Measurements from ENCODE around the gene C6orf15. TPM values are rescaled to one million over a fixed set of nuclear protein-coding genes. Genes with fewer than 3 reads are reported as not detected.
"Not testable (repeated sequence)": the region's sequence is repeated elsewhere in the genome, so short reads cannot be mapped to it uniquely, and the experiment has no call there.

Gene C6orf15
- total RNA-seq, 1 donor from 2014 or later = not detected

- DNase-seq (ENCODE audit: extremely low read depth, low read depth, low spot score) = no peak
Measured at GRCh38 chr6:31070711-31071197, 41.6 kb downstream of the C6orf15 start.

GRCh38 chr6:31068669-31069340 is 43.6 kb downstream of the C6orf15 start:
- DNase-seq (ENCODE audit: extremely low read depth, low read depth, low spot score) = peak; percentile 48

- not testable (repeated sequence) for DNase-seq (ENCODE audit: extremely low read depth, low read depth, low spot score)
Measured at GRCh38 chr6:31067891-31068668, 44.3 kb downstream of the C6orf15 start.

- not testable (repeated sequence) for DNase-seq (ENCODE audit: extremely low read depth, low read depth, low spot score)
Measured at GRCh38 chr6:31067028-31067427, 45.3 kb downstream of the C6orf15 start.

GRCh38 chr6:31065556-31065955 is 46.8 kb downstream of the C6orf15 start:
- no peak for DNase-seq (ENCODE audit: extremely low read depth, low read depth, low spot score)

GRCh38 chr6:31063906-31064435 is 48.4 kb downstream of the C6orf15 start:
- no peak for DNase-seq (ENCODE audit: extremely low read depth, low read depth, low spot score)

Other genes starting within 250 kb of the C6orf15 start
- 9.1 and 18.7 TPM in 2 replicates for gene DDR1, start 228.1 kb downstream of the C6orf15 start, total RNA-seq
- gene GTF2H4, start 204.4 kb downstream of the C6orf15 start, total RNA-seq = 22.8 and 24.1 TPM in 2 replicates
- gene VARS2, start 198.3 kb downstream of the C6orf15 start, total RNA-seq = 17.9 and 22.6 TPM in 2 replicates
- not detected in 2 replicates for gene SFTA2, start 180.4 kb downstream of the C6orf15 start, total RNA-seq
- gene MUCL3, start 171.6 kb downstream of the C6orf15 start, total RNA-seq = not detected in 2 replicates
- not detected in 2 replicates for gene MUC21, start 128.9 kb downstream of the C6orf15 start, total RNA-seq
- not detected in 2 replicates for gene MUC22, start 102.1 kb downstream of the C6orf15 start, total RNA-seq
- 1.6 and 1.8 TPM in 2 replicates for gene PSORS1C1, start 2.2 kb upstream of the C6orf15 start, total RNA-seq
- gene CDSN, start 7.9 kb upstream of the C6orf15 start, total RNA-seq = not detected in 2 replicates
- gene PSORS1C2, start 26.5 kb upstream of the C6orf15 start, total RNA-seq = not detected in 2 replicates
- gene CCHCR1, start 45.2 kb upstream of the C6orf15 start, total RNA-seq = 9.3 and 13.8 TPM in 2 replicates
- 9.7 and 10.0 TPM in 2 replicates for gene TCF19, start 46.0 kb upstream of the C6orf15 start, total RNA-seq
- not detected in 2 replicates for gene POU5F1, start 58.1 kb upstream of the C6orf15 start, total RNA-seq
- gene HLA-C, start 159.5 kb upstream of the C6orf15 start, total RNA-seq = 785 and 844 TPM in 2 replicates
- gene HLA-B, start 244.6 kb upstream of the C6orf15 start, total RNA-seq = 1,037 and 2,213 TPM in 2 replicates

Data from glomerular endothelial cell (primary cell).